GM19467 (cell line): ENCODE measurements around the gene NR1H4.
"Not testable (repeated sequence)": the region's sequence is repeated elsewhere in the genome, so short reads cannot be mapped to it uniquely, and the experiment has no call there.

Source experiments
- ATAC-seq: cut with Tn5 transposase; IDR thresholded peaks from one replicate; pipeline ENCODE4 v1.9.1; 2021; ENCODE audit warnings: mild to moderate bottlenecking, moderate library complexity; ENCODE audit not compliant: unreplicated experiment

The NR1H4 gene

DNA sequence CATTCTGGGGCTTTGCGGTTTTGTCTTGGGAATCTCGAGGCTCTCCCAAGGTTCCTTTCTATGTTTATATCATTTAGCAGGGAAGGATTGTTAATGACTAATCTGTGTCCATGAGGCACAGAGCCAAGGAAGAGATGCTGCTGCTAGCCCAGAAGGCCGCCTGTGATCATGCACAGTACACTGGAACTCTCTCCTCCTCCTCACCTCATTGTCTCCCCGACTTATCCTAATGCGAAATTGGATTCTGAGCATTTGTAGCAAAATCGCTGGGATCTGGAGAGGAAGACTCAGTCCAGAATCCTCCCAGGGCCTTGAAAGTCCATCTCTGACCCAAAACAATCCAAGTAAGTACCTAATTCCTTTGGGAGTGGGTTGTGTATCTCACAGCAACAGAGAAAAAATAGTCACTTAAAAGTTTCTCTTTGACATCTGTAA lies at the start of gene NR1H4:
Gene NR1H4 (plus strand): TSS at position 151 of the 435 bp plus-strand sequence. CDS start 19,458 bp downstream, outside the sequence.
- no peak for ATAC-seq

DNA sequence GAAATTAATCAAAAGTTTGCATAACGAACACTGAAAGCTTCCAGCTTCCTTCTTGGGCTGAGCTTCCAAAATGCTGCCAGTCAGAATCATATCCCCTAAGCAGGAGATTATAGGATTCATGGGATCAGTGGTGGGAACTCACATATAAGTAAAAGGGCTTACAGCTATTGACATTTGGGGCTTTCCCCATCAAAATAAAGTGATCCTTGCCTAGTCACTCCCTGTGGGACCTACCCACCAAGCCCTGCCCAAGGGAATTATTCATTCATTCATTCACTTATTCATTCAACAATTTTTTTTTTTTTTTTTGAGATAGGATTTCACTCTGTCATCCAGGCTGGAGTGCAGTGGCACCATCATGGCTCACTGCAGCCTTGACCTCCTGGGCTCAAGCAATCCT lies 47.5 kb upstream of the NR1H4 start:
- no peak for ATAC-seq

DNA sequence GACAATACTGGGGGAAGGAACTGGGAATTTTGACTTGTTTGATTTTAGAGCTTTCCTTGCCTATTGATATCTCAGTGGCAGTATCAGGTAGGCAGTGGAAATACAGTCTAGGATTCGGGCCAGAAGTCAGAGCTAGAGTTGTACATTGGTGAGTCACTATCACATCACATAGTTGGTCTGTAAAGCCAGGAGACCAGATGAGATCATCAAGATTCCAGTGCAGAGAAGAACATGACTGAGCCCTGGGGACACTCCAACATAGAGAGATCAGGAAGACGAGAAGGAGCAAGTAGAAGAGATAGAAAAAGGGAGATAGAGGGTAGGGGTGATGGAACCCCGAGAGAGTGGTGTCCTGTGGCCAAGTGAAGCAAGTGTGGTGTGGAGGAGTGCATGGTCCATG lies 46.6 kb upstream of the NR1H4 start:
- ATAC-seq, result no peak

DNA sequence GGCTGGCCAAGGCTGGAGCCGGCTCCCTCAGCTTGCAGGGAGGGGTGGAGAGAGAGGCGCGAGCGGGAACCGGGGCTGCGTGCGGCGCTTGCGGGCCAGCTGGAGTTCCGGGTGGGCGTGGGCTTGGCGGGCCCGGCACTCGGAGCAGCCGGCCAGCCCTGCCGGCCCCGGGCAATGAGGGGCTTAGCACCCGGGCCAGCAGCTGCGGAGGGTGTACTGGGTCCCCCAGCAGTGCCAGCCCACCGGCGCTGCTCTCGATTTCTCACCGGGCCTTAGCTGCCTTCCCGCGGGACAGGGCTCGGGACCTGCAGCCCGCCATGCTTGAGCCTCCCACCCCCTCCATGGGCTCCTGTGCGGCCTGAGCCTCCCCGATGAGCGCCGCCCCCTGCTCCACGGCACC lies 43.4 kb upstream of the NR1H4 start:
- ATAC-seq, result not testable (repeated sequence)

DNA sequence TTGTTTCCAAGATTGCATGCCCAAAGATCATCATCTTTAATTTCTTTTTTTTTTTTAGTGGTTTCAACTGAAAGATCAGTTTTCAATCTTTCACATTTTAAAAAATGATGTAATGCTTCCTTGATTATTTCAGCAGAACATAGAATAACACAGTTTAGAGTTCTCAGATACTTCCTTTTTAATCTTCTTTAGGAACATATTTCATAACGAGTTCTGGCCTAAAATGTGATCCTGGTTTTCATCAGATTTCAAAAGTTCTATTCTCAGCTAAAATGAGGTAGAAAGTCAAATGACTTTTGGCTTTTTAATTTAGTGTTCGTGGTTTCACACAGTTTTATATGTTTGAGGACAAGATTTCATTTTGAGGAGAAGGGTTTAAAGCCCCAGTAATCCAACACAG lies 40.0 kb upstream of the NR1H4 start:
- no peak for ATAC-seq

DNA sequence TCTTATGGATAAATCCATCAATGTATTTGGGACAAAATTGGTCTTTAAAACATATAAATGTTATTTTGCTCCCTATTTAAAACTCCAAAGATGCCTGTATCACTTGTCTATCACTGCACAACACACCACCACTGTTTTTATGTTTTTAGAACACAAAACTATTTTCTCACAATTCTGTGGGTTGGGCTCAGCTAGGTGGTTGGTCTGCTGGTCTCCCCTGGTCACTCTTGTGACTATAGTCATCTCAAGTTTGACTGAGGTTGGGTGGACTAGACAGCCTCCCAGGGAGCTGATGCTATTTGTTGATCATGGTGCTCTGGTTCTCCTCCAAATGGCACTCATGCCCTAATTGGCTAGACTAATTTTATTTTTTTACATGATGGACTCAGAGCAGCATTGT lies 39.5 kb upstream of the NR1H4 start:
- ATAC-seq, result no peak

DNA sequence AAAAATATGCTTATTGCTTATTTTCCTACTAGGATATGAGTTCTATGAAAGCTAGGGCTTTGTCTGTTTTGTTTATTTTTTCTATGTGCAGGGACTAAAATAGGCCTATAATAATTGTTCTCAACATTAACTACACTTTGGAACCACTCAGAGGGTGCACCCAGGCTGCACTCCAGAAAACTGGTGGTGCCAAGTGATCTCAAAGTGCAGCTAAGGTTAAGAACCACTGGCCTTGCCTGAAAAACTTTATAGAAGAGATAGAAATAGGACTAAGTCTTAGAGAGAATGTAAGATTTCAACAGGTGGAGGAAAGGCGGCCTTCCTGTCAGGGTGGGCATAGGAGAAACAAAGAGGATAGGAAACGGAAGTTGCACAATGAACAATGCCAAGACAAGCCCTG lies 37.7 kb upstream of the NR1H4 start:
- ATAC-seq, result no peak

DNA sequence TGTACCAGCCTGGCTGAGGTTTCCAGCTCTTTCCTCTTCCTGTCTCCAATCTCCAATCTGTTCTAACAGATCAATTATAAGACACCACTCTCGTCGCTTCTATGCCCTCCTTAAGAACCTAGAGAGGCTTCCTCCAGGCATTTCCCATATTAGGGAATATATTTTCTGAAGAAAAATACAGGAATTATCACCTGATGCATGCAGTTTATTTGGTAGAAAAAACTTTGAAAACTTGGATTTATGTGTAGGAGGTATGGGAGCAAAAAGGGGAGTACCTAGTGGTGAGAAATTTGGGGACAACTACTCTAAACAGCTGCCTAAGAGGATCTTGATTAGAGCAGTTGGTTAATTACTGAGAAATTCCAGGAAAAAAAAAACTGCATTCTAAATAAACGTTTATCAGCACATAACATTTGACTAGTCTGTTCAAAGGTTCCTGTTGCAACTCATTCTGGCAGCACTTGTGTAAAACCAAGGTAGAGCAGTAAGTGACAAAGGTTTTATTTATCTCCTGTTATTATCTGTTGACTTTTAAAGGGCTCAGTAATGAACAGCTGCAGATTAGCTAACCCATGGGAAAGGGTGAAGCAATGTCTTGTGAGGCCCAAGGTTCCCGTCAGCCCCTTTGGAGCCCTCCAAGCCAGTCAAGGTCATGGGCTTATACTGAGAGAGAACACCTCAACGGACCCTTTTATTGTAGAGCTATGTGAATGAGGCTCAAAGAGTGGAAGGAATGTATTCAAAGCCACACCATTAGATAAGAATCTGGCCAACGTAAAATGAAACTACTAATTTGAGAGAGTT lies 36.4 kb upstream of the NR1H4 start:
- no peak for ATAC-seq

DNA sequence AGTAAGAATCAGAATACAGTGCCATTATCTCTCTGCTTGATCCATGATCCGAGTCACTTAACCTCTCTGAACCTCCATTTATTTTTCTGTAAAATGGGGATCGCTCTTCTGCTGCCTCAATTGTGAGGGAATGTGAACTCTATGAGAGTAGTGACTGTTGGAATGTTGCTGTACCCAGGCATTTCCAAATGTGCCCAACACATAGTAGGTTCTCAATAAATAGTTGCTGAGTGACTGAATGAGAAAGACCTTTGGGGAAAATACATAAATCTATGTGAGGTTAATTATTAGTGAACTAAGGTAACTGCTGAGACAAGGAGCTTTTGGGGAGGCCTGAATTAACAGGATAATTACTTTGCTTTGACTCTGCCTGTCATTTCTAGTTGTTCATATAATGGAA lies 33.9 kb upstream of the NR1H4 start:
- no peak for ATAC-seq

DNA sequence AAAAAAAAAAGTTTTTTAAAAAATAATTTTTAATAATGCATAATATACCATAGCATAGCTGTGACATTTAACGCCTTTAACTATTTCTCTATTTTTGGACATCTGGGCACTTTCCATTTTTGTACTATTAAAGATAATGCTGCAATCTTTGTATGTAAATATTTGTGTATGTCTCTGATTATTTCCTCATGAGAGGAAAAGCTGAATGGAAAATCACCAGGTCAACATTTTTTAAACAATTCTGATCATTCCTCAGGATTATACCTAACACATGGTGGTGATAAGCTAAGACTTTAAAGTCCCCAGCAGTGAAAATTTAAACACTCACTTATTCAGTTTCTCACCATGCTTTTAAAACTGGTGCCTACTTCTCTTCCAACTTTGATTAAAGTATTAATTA lies 31.3 kb upstream of the NR1H4 start:
- no peak for ATAC-seq

DNA sequence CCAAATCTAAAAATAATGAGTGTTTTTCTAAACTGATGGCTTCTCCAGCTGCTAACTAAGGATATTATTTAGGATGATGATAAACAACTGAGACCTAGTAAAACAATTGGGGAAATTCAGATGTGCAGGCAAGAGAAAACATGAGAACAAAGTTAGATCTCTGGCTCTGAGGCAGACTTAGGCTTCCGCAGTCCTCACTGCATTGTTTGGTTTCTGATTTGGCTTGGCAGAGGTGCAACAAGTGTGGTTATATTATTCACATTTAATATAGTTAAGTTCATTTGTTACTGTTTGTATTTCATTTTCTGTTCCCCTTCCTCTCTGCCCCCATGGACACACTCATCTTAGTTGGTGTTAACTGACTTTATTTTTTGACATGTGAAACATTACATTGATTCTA lies 30.2 kb upstream of the NR1H4 start:
- ATAC-seq, result no peak

DNA sequence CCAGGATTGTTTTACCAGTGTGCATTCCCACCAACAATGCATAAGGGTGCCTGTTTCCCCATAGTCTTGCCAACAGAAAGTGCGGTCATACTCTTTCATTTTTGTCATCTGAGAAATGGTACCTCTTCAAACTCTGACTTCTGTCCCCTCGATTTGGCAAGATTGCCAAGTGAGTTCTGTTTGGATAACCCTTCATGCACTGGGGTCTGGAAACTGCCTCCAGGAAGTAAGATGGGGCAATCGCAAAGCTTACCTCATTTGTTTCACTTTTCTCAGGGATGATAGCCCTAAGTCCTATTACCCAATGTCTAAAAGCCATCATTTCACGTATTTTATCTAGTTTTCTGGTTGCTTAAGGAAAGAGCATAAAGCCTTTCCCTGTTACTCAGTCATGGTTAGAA lies 28.6 kb upstream of the NR1H4 start:
- ATAC-seq, result no peak

DNA sequence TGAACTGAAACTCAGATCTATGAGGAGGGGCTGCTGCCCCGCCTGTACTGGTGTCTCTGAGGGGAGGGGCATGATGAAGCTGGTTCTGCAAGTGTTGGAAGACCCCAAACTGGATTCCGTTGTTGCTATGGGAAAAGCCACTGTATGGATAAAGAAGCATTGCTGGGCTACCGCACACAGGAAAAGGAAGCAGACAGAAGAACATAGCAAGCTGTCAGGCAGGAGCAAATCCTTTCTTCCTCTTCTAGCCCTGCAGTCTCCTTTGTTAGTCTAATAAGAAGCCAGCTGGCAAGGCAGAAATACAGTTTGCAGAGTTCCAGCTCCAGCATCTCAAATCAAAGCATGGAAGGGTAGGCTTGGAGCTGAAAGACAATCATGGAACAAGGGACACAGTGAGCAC lies 26.3 kb upstream of the NR1H4 start:
- no peak for ATAC-seq

DNA sequence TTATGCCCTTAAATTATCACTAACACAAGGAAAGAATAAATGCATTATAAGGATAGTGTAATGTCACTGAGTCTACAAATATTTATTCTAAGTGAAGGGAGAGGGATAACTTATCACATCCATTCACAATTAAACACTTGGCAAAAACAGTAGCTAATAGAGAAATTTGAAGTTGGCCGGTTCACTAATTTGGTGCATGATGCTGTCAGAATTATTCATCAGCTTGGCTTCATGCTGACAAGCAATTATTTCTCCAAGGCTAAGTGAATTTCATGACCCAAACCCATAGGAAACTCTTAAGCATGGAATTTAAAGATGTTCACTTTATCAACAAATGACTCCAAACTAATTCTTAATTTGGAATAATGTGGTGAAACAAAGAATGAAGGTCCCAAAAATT lies 25.0 kb upstream of the NR1H4 start:
- ATAC-seq, result no peak

DNA sequence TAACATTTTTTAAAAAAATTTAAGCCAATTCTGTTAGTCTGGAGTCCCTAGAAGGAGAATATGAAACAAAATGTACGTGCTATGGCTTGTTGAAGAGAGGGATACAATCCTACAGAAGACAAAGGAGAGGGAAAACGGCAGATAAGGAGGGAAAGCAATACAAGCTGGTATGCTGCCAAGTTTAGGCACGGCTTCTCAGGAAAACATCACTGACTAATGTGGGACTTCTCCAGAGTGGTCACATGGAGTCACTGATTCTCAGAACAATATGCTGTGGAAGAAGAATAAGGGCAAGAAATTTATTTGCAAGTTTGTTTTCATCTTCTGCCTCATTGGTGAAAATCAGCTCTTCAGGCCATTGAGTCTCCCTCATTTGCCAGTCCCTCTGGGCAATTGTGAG lies 22.9 kb upstream of the NR1H4 start:
- ATAC-seq, result no peak

DNA sequence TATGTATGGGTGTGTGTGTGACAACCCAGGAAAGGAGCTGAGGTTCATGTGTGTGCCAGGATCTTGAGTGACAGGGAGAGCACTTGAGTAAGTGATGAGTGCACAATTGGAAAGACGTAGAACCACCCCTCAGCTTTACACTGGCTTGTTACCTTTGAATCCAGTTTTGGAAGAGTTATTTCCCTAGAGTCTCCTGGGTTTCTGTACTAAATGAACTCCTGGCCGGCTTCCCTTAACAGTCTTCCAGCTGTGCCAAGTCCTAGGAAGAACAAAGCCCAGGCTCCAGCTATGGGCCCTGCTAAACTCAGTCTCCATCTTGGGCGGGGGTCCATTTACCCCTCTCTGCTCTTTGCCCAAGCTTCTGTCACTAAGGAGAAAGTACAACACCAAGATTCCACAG lies 19.7 kb upstream of the NR1H4 start:
- ATAC-seq, result no peak

DNA sequence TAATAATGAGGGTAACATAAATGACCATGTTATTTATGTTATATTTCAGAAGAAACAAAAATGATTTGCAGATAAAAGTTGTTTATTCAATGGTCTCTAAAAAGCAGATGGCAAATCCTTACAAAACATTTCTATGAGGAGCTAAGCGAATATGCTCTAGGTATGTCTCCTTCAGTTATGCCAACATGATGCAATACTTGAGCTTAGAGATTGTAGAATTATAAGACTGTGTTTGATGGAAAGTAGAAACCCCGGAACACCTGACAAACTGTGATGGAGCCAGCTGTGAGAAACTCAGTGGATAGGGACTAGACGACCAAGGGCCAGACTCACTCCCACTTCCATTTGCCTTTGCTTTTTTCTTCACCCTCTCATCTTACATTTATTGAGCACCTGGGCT lies 17.8 kb upstream of the NR1H4 start:
- ATAC-seq, result no peak

DNA sequence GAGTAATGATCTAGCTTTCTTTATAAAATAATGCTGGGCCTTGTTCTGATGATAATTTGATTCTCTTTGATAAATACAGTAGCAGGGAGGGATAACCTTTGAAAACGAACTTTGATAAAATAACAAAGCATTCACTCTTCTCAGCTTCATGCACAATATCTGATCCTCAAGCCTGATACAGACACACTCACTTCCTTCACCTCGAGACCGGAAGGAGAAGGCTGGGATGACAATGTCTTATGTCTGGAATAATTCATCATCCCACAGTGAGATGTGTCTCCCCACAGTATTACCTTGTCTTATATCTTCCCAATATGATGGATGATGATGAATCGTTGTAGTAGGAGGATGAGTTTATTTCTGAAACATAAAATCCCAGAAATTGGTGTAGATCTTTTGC lies 15.5 kb upstream of the NR1H4 start:
- ATAC-seq, result no peak

DNA sequence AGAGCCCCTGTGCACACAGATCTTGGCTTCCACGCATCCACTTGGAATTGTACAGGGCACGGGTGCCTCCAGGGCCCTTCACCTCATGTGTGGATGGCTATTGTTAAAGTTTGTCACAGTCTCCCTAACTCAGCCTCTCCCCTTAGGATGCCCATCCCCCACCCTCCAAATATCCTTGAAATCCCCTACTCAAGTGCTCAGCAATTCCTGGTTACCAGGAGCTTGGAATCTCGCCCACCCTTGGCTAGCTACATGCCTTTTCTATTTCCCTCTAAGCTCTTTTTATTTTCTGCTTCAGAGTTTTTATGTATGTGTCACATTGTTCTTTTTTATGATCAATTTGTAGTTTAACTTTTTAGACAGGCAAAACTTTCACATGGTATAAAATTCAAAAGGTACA lies 13.0 kb upstream of the NR1H4 start:
- no peak for ATAC-seq

DNA sequence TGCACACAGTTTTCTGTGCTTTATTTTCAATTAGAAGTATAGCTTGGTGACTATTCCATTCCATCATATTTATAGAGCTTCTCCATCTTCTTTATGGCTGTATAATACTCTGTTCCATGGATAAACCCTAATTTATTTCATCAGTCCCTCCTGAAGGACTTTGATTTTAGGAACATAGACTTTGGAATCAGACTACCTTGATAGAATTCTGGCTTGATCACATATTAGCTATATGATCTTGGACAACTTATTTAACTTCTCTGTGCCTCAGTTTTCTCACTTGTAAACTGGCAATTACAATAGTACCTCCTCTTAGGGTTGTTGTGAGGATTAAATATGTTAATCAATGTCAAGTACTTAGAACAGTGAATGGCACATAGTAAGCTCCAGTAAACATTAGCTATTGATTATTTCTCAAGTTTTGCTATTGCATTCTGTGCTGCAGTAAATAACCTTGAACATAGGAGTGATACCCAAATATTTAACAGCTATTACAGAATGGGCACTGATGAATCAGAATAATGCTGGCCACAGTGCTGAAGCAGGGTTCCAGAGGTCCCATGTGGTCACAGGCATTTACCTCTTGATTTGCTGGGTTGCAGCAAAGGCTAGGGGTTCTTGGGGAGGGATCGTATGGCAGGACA lies 12.2 kb upstream of the NR1H4 start:
- no peak for ATAC-seq

DNA sequence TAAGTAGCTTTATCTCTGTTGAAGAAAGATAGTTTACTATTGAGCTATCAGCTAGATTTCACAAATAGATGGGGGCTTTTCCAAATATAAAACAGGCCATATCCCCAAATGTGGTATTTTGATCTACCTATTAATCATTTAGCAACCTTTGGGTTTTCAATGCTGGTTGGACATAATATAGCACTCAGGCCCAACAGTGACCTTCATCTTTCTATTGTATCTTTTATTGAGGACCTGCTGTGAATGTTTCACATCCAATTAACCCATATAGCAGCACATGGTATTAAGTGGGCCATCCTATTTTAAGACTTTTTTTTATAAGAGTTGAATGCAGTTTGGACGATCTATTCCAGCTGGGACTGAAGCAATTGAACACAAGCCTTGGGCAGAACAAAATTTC lies 10.0 kb upstream of the NR1H4 start:
- no peak for ATAC-seq

DNA sequence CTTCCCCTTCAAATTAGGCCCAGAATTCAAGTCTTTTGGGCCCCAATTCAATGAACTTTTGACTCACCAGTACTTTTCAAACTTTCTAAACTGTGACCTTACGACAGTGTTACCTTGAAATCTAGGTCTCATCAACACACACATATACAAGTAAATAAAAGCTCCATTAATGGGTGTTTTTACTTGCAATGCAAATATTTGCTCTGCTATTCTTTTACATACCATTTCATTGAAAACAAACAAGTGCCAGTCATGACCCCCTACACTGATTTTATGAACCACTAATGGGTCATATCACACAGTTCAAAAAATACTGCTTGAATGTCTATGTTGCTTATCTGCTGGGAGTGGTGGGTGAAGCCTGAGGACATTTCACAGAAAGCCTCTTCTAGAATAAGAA lies 9.1 kb upstream of the NR1H4 start:
- no peak for ATAC-seq

DNA sequence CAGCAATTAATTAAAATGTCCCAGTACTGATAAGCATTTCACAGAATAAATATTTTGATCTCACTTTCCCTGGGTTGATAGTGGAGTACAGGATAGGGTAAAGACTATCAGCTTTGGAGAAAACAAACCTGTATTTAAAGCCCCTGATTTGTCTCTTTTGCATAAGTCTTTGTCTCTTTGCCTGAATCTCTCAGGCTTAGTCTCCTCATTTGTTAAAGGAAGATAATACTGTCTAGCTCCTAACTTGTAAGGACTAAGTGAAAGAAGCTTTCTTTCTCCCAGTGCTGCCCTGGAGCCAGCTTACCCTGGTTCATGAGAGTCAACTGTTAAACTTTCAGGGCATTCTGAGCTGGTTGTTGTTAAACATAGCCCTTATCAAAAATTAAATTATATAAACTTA lies 5.5 kb upstream of the NR1H4 start:
- no peak for ATAC-seq
